Gastroesophageal sphincter (tissue), 4 donors: ENCODE results near the gene ARL11. TPM values are rescaled to one million over a fixed set of nuclear protein-coding genes. Genes with fewer than 3 reads are reported as not detected.
"Not testable (repeated sequence)": the region's sequence is repeated elsewhere in the genome, so short reads cannot be mapped to it uniquely, and the experiment has no call there.

ENCODE experiments used
- ATAC-seq: fragments of 150-250 bp; one replicate; pipeline ENCODE4 v1.9.1; 2016; ENCODE audit warnings: mild to moderate bottlenecking, moderate library complexity
- H3K27ac ChIP-seq, 4 donors: fragments of 200-600 bp; sonication (generic) in 3 of 4; 1 replicate in 3 of 4; 2 replicates in 1 of 4; pipeline ENCODE4 v1.5.1; 2016 to 2019
- H3K27me3 ChIP-seq: fragments of 200-600 bp; sonication (generic); one replicate; pipeline ENCODE4 v1.5.1; 2019
- H3K36me3 ChIP-seq, 2 donors: fragments of 200-600 bp; sonication (generic); one replicate each; pipeline ENCODE4 v1.5.1; 2019; ENCODE audit warnings: control low read depth in 1 of 2
- H3K4me1 ChIP-seq, 3 donors: fragments of 200-600 bp; sonication (generic); 1 replicate in 2 of 3; 2 replicates in 1 of 3; pipeline ENCODE4 v1.5.1; 2016 to 2019; ENCODE audit warnings: control low read depth in 2 of 3
- H3K4me3 ChIP-seq, 2 donors: fragments of 200-600 bp; sonication (generic); one replicate each; pipeline ENCODE4 v1.5.1; 2019; ENCODE audit warnings: mild to moderate bottlenecking in 1 of 2, moderate library complexity in 1 of 2
- H3K9me3 ChIP-seq, 3 donors: fragments of 200-600 bp; sonication (generic); one replicate each; pipeline ENCODE4 v1.5.1; 2017 to 2019; ENCODE audit warnings: control low read depth in 2 of 3
- EP300 ChIP-seq: sonication (generic); formaldehyde crosslinking; IDR thresholded peaks from one replicate; pipeline ENCODE4 v1.6.1; 2017; ENCODE audit warnings: antibody characterized with exemption, mild to moderate bottlenecking
- POLR2A ChIP-seq, 2 donors: fragments of 450-650 bp; IDR thresholded peaks; one replicate each; pipeline ENCODE4 v1.6.1; 2017; ENCODE audit warnings: antibody characterized with exemption in 2 of 2, mild to moderate bottlenecking in 2 of 2, moderate library complexity in 1 of 2
- POLR2AphosphoS5 ChIP-seq: sonication (generic); formaldehyde crosslinking; IDR thresholded peaks from one replicate; pipeline ENCODE4 v1.6.1; 2017; ENCODE audit warnings: antibody characterized with exemption
- WGBS, 2 donors: methylation state at CpG; one replicate each; pipeline ENCODE4 v1.1.5; 2018; ENCODE audit warnings: low coverage in 1 of 2; 5-methylcytosine and 5-hydroxymethylcytosine counted together
- total RNA-seq, 4 donors: library from RNA; depleted of rRNA; stranded (reverse); fragments of >200 nt; gene quantifications; one replicate each; pipeline ENCODE4 v1.1.0, GENCODE V29; 2016
- TF ChIP-seq, protein P1 (sequence below), 4 experiments: fragments of 200-600 bp in 2 of 4; fragments of 450-650 bp in 2 of 4; sonication (generic) in 1 of 4; IDR thresholded peaks; one replicate each; pipeline ENCODE4 v1.5.1; 2017 to 2019; ENCODE audit warnings: antibody characterized with exemption in 4 of 4, mild to moderate bottlenecking in 2 of 4, moderate library complexity in 2 of 4

Gene ARL11
- total RNA-seq, 4 donors from 2014 or later = 0.15 to 0.94 (median 0.68) TPM

GRCh38 chr13:49585220-49586157 lies 42.8 kb upstream of the ARL11 start, which contains the start of gene RCBTB1:
RCBTB1 (minus strand) TSS chr13:49585558; CDS start chr13:49567279, 18,279 bp downstream.
- peak within 1 kb of the TSS; percentile 24 to 88 (median 84) for H3K27ac ChIP-seq
- no peaks in the 10 kb centered on the region for H3K9me3 ChIP-seq
- H3K36me3 ChIP-seq = peaks cover 0 to 12% of the 10 kb centered on the region in 2 donors
- TF ChIP-seq POLR2A (IDR thresholded peaks at IDR 0.05) (peak; percentile 61 to 69), POLR2AphosphoS5 (peak; percentile 48), EP300 (no peak)
- TF ChIP-seq, protein P1, sequence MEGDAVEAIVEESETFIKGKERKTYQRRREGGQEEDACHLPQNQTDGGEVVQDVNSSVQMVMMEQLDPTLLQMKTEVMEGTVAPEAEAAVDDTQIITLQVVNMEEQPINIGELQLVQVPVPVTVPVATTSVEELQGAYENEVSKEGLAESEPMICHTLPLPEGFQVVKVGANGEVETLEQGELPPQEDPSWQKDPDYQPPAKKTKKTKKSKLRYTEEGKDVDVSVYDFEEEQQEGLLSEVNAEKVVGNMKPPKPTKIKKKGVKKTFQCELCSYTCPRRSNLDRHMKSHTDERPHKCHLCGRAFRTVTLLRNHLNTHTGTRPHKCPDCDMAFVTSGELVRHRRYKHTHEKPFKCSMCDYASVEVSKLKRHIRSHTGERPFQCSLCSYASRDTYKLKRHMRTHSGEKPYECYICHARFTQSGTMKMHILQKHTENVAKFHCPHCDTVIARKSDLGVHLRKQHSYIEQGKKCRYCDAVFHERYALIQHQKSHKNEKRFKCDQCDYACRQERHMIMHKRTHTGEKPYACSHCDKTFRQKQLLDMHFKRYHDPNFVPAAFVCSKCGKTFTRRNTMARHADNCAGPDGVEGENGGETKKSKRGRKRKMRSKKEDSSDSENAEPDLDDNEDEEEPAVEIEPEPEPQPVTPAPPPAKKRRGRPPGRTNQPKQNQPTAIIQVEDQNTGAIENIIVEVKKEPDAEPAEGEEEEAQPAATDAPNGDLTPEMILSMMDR (IDR thresholded peaks at IDR 0.05) = no peak
- peak; percentile 97 for ATAC-seq
- H3K4me1 ChIP-seq = peaks cover 0 to 32% (median 5%) of the 10 kb centered on the region in 3 donors
- no peaks in the 10 kb centered on the region for H3K27me3 ChIP-seq
- WGBS, 2 donors = 0% methylated on average over 4 to 7 of the region's 87 CpGs
- peak within 1 kb of the TSS; percentile 77 to 91 for H3K4me3 ChIP-seq

- WGBS, 2 donors = 92 to 100% methylated on average over 1 to 3 of the region's 3 CpGs
- Histone ChIP-seq H3K27ac (no peak overlapping the region), H3K27me3 (no peaks in the 10 kb centered on the region), H3K4me1 (peaks cover 0 to 32% (median 5%) of the 10 kb centered on the region in 3 donors), H3K9me3 (no peaks in the 10 kb centered on the region), H3K36me3 (no peaks in the 10 kb centered on the region), H3K4me3 (no peak overlapping the region)
- no peak for ATAC-seq
- TF ChIP-seq EP300 = no peak
- no peak for TF ChIP-seq POLR2AphosphoS5
- TF ChIP-seq POLR2A (IDR thresholded peaks at IDR 0.05) = no peak
- TF ChIP-seq, protein P1 (IDR thresholded peaks at IDR 0.05) = no peak
These were observed 41.6 kb upstream of the ARL11 start for GRCh38 chr13:49586717-49587116.

DNA sequence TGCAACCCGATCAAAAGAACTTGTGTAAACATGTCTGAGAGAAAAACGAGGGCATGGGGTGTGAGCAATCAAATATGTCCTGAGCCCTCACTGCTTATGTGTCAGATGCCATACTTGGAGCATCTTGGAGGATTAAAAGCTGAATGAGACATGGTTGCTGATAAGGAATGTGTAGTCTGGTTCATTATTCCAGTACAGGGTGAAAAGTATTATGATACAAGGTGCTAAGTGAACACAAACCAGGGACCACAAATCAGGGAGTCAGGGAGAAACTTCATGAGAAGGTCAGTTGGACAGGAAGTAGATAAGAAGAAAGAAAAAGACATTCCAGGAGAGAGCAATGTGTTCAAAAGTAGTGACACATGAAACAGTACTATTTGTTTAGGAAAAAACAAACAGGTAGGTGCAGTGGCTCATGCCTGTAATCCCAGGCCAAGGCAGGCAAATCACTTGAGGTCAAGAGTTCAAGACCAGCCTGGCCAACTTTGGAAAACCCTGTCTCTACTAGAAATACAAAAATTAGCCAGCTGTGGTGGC lies 40.9 kb upstream of the ARL11 start:
- Histone ChIP-seq H3K9me3 (no peaks in the 10 kb centered on the region), H3K27ac (no peak overlapping the region), H3K36me3 (no peaks in the 10 kb centered on the region), H3K4me1 (peaks cover 0 to 32% (median 5%) of the 10 kb centered on the region in 3 donors), H3K27me3 (no peaks in the 10 kb centered on the region), H3K4me3 (no peak overlapping the region)
- no peak for TF ChIP-seq POLR2AphosphoS5
- no peak for TF ChIP-seq EP300
- TF ChIP-seq, protein P1 (IDR thresholded peaks at IDR 0.05) = no peak
- no peak for TF ChIP-seq POLR2A (IDR thresholded peaks at IDR 0.05)
- WGBS, 2 donors = 20 to 52% methylated on average over 1 to 2 of the region's 2 CpGs
- no peak for ATAC-seq

DNA sequence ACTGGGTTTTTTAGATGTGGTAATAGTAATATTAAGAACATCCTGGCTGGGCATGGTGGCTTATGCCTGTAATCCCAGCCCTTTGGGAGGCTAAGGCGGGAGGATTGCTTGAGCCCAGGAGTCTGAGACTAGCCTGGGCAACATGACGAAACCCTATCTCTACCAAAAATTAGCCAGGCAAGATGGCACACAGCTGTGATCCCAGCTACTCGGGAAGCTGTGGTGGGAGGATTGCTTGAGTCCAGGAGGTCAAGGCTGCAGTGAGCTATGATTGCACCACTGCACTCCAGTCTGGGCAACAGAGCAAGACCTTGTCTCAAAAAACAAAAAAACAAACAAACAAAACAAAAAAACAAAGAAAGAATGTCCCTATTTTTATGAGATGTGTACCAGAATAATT lies 37.6 kb upstream of the ARL11 start:
- not testable (repeated sequence) for ATAC-seq, H3K9me3 ChIP-seq, H3K4me1 ChIP-seq, H3K27me3 ChIP-seq, H3K27ac ChIP-seq, H3K4me3 ChIP-seq, H3K36me3 ChIP-seq
- WGBS, 2 donors = 81% methylated on average over 3 of the region's 3 CpGs; no CpG with 5 or more reads in 1 of the 2 donors

GRCh38 chr13:49593876-49594275 lies 34.4 kb upstream of the ARL11 start:
- not testable (repeated sequence) for H3K27me3 ChIP-seq, H3K9me3 ChIP-seq, H3K36me3 ChIP-seq, ATAC-seq, H3K27ac ChIP-seq, H3K4me3 ChIP-seq, H3K4me1 ChIP-seq
- no CpG with 5 or more reads among the region's 4 CpGs for WGBS, 2 donors

GRCh38 chr13:49594576-49594975 lies 33.7 kb upstream of the ARL11 start:
- no peak for ATAC-seq
- H3K27me3 ChIP-seq = no peaks in the 10 kb centered on the region
- TF ChIP-seq EP300 = no peak
- no peak for TF ChIP-seq POLR2AphosphoS5
- TF ChIP-seq POLR2A (IDR thresholded peaks at IDR 0.05) = no peak
- TF ChIP-seq, protein P1 (IDR thresholded peaks at IDR 0.05) = no peak
- H3K36me3 ChIP-seq = no peaks in the 10 kb centered on the region
- H3K4me3 ChIP-seq = no peak overlapping the region
- H3K27ac ChIP-seq = no peak overlapping the region
- H3K4me1 ChIP-seq = no peaks in the 10 kb centered on the region
- H3K9me3 ChIP-seq = no peaks in the 10 kb centered on the region
